HG03159 (cell line): ENCODE measurements around the gene ALG13.
"Not testable (repeated sequence)": the region's sequence is repeated elsewhere in the genome, so short reads cannot be mapped to it uniquely, and the experiment has no call there.

ENCODE experiments used
- ATAC-seq: cut with Tn5 transposase; IDR thresholded peaks from one replicate; pipeline ENCODE4 v1.9.1; 2021; ENCODE audit warnings: mild to moderate bottlenecking, moderate library complexity; ENCODE audit not compliant: unreplicated experiment

Gene ALG13

GRCh38 chrX:111680988-111681779 is at the start of gene ALG13:
ALG13 (plus strand) TSS chrX:111681170; CDS start chrX:111681219, 49 bp downstream.
- peak; percentile 99 for ATAC-seq

GRCh38 chrX:111634823-111635729 is 45.9 kb upstream of the ALG13 start:
- ATAC-seq: no peak

GRCh38 chrX:111641969-111642368 is 39.0 kb upstream of the ALG13 start:
- ATAC-seq: no peak

GRCh38 chrX:111645165-111645564 is 35.8 kb upstream of the ALG13 start:
- ATAC-seq: not testable (repeated sequence)

DNA sequence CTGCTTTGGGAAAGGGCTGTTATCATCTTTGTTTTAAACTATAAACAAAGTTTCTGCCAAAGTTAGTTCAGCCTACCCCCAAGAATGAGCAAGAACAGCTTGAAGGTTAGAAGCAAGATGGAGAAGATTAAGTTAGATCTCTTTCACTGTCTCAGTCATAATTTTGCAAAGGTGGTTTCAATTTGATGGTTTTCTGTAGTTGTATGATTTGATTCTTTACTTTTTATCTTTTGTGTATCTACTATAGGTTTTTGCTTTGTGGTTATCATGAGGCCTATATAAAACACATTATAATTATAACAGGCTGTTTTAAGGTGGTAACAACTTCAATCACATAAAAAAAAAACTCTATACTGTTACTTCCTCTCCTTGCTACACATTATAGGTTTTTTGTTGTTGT is 35.4 kb upstream of the ALG13 start:
- ATAC-seq: no peak

- ATAC-seq: no peak
Measured at GRCh38 chrX:111646515-111646914, 34.5 kb upstream of the ALG13 start.

GRCh38 chrX:111648802-111649201 is 32.2 kb upstream of the ALG13 start:
- no peak for ATAC-seq

- no peak for ATAC-seq
Measured at GRCh38 chrX:111649638-111650037, 31.3 kb upstream of the ALG13 start.

DNA sequence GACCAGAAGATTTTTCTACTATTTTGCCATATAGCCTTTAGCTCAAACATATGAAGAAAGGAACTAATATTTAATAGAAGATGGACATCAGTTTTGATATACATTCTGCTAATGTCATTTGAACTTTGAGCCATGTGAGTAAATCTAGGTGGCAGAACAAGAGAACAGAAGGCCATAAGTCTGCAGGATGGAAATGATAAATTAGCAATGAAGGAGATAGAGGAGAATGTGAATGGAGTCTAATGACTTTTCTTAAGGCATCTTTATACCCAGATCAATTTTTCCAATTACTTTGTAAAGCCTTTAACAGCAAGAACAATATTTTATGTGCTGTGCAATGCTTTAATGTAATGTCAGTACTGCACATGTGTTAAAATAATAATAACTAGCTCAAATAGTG is 30.1 kb upstream of the ALG13 start:
- ATAC-seq: no peak

- no peak for ATAC-seq
Measured at GRCh38 chrX:111652719-111653118, 28.3 kb upstream of the ALG13 start.

- ATAC-seq: no peak
Measured at GRCh38 chrX:111661241-111661640, 19.7 kb upstream of the ALG13 start.

DNA sequence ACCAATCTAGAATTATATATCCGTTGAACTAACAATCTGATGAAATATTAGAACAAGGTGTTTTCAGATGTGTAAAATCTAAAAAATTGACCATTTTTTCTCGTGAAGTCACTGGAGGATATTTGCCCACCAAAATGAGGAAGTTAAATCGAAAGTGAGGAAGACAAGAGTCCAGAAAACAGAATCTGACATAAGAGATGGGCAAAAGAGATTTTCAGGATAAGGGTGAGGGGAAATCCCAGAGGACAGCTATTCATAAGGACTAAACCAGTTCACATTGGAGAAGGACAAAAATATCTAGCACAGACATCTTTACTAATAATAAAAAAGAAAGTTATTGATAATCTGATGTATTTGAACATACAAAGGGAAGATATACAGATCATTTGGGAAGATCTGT is 18.7 kb upstream of the ALG13 start:
- no peak for ATAC-seq

DNA sequence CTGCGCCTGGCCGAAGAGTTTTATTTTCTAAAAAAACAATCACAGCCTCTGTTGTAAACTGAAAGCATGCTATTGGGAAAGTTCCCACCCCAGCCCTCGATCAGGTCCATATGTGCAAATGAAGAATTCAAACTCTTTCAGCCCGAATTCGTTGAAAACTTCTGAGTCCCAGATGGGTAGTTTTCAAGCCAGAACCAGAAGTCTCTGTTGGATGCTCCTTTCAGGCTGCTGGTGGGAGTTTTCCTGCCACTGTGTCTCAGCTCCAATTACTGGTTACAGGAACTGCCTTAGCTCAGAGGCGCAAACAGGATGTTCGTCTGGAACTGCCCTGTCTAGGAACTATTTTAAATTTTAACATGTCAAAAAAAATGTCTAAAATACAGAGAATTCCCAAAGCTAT is 9.3 kb upstream of the ALG13 start:
- no peak for ATAC-seq

DNA sequence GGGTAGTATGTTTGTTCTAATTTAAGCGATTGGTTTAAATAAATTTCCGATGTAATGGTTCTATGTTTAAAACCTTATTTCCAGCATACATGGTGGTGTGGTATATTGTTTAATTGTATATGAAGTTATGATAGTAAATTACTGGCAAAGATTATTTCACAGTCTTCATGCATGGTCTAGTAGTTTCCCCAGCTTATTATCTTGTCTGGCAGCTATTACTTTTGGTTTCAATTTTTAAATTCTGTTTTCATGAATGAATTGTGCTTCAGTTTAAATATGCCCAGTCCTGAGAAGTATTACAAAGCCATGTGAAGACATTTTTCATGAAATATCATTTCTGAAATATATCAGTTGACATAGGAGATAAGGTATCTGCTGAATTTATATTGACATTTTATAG is 6.3 kb downstream of the ALG13 start:
- ATAC-seq: peak; percentile 52

DNA sequence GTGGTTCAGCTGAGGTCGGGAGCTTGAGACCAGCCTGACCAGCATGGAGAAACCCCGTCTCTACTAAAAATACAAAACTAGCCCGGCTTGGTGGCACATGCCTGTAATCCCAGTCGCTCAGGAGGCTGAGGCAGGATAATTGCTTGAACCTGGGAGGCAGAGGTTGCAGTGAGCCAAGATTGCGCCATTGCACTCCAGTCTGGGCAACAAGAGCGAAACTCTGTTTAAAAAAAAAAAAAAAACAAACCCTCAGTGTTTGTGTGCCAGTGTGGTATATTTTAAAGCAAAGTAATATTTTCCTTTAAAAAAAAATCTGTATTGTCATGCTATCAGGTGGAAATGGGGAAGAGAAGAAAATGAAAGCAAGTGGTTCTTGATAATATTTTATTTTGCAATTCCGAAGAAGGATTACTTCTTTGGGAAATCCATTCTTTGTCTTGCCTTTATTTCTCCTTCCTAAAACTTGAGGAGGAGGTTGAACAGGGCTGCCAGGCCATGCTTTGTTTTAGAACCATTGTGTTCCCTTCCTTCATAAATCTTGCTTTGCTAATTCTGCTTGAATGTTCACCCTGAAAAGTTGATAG is 14.4 kb downstream of the ALG13 start:
- ATAC-seq: no peak

GRCh38 chrX:111719426-111720210 is 38.6 kb downstream of the ALG13 start:
- ATAC-seq: no peak

- ATAC-seq: no peak
Measured at GRCh38 chrX:111728096-111728495, 47.1 kb downstream of the ALG13 start.

DNA sequence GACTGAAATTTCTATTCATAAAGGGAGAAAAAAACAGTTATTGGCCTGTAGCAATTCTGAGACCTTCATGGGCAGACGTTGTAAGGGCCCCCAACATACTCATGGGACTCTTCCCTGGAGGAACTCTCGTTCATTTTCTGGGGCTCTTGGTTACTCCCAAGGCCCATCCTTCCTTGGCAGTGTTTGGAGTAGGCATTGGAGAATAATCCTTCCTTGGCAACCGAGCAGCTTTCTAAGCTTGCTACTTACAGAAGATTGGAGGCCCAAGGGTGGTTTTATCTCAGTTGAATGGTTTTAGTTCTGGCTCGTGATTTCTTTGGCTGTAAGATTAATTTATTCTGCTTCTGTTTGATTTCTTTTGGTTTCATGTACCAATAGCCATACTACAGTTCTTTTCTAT is 50.4 kb downstream of the ALG13 start:
- ATAC-seq: no peak

DNA sequence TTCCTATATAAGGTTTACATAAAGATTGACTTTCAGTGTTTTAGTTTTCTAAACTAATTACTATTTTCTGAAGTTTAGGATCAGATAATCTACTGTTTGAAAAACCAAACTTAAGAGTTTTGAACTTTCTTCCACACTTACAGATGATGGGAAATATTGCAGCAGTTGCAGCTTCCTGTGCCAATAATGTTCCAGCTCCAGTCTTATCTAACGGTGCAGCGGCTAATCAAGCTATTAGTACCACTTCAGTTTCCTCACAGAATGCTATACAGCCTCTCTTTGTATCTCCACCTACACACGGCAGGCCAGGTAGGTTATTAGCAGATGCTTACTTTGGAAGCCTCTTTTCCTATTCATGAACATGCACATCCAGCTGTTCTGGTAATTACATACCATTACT is 55.6 kb downstream of the ALG13 start:
- no peak for ATAC-seq

DNA sequence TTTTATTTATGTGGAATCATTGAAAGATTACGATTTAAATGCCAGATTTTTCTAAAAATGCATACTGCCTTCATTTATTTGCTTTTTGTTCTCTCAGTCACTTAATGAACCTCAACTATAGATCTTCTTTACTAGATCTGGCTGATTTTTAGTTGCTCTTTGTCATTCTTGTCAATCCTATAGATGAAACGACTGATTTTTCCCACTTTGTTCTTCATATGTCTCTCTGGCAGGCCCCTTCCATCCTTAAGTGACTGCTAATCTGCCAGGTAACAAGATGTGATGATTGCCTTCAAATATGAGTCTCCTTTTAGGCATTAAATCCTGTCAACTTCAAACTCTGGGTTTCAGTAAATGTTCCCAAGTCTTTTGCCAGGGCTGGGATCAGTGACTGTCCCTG is 61.0 kb downstream of the ALG13 start:
- ATAC-seq: no peak

DNA sequence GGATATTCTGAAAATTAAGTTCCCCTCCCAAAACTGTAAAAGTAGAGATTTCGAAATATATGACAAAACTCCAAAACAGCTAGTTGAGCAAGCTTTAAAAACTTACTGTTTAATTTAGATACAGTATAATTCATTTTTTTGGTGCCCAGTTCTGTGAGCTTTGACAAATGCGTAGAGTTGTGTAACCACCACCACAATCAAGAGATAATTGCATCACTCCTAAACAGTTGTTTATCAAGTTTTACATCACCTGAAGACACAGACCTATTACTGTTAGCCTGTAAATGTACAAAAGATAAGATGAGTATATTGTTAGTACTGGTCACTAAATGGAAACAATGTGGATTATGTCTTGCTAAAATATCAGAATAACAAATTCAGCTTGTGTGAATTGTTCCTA is 62.3 kb downstream of the ALG13 start:
- no peak for ATAC-seq
